ENCODE data around the gene IQGAP2.

The IQGAP2 gene

GRCh38 chr5:76388791-76389512 is 14.1 kb upstream of the IQGAP2 start:
- Histone ChIP-seq H3K79me1 (replicated peaks; ENCODE audit: low read length, poor library complexity, severe bottlenecking) (no peaks in the 10 kb centered on the region), H3K27ac (ENCODE audit: low read length, poor library complexity, severe bottlenecking) (no peak overlapping the region), H2AFZ (ENCODE audit: low read depth, low read length) (no peak overlapping the region), H3K18ac (ENCODE audit: low read depth in 1 of 2, low read length in 2 of 2) (no peak overlapping the region), H3K4me3 (ENCODE audit: insufficient read depth in 1 of 2, low read depth in 1 of 2, low read length in 2 of 2) (no peak overlapping the region), H2AK5ac (ENCODE audit: low read length, severe bottlenecking) (no peak overlapping the region), H3K23ac (ENCODE audit: low read length in 2 of 2) (no peak overlapping the region), H3K4ac (ENCODE audit: low read depth in 1 of 2, low read length in 2 of 2) (no peak overlapping the region), H3K9ac (ENCODE audit: low read length) (no peak overlapping the region), H4K91ac (ENCODE audit: low read length) (no peak overlapping the region), H3K9me3 (ENCODE audit: control insufficient read depth, low read length) (no peaks in the 10 kb centered on the region), H2BK12ac (ENCODE audit: low read length in 2 of 2) (no peak overlapping the region), H3K14ac (ENCODE audit: low read length in 2 of 2) (no peak overlapping the region), H2BK5ac (ENCODE audit: low read depth, low read length, poor library complexity, severe bottlenecking) (no peak overlapping the region), H3K4me1 (ENCODE audit: control insufficient read depth, insufficient read depth, low read depth, low read length) (peaks cover 2% of the 10 kb centered on the region), H4K8ac (ENCODE audit: low read length) (no peak overlapping the region), H3K4me2 (ENCODE audit: low read length, poor library complexity, severe bottlenecking) (no peak overlapping the region), H3K27me3 (ENCODE audit: control insufficient read depth in 1 of 2, insufficient read depth in 1 of 2, low read length in 2 of 2) (peaks cover 0 to 11% of the 10 kb centered on the region in 2 experiments), H3K36me3 (ENCODE audit: control insufficient read depth in 1 of 2, insufficient read depth in 2 of 2, low read depth in 1 of 2, low read length in 2 of 2) (no peaks in the 10 kb centered on the region), H2BK15ac (ENCODE audit: low read depth, poor library complexity, severe bottlenecking) (no peak overlapping the region), H2BK120ac (ENCODE audit: low read depth, low read length) (no peak overlapping the region)
- DNase-seq: no peak
- WGBS: 86% methylated on average over 11 of the region's 11 CpGs

GRCh38 chr5:76389513-76390154 is 13.5 kb upstream of the IQGAP2 start:
- Histone ChIP-seq H3K9me3 (ENCODE audit: control insufficient read depth, low read length) (no peaks in the 10 kb centered on the region), H2BK5ac (ENCODE audit: low read depth, low read length, poor library complexity, severe bottlenecking) (no peak overlapping the region), H2AFZ (ENCODE audit: low read depth, low read length) (no peak overlapping the region), H3K23ac (ENCODE audit: low read length in 2 of 2) (no peak overlapping the region), H3K4ac (ENCODE audit: low read depth in 1 of 2, low read length in 2 of 2) (no peak overlapping the region), H2BK120ac (ENCODE audit: low read depth, low read length) (no peak overlapping the region), H4K91ac (ENCODE audit: low read length) (no peak overlapping the region), H3K36me3 (ENCODE audit: control insufficient read depth in 1 of 2, insufficient read depth in 2 of 2, low read depth in 1 of 2, low read length in 2 of 2) (no peaks in the 10 kb centered on the region), H3K79me1 (replicated peaks; ENCODE audit: low read length, poor library complexity, severe bottlenecking) (no peaks in the 10 kb centered on the region), H2AK5ac (ENCODE audit: low read length, severe bottlenecking) (no peak overlapping the region), H3K14ac (ENCODE audit: low read length in 2 of 2) (no peak overlapping the region), H3K4me2 (ENCODE audit: low read length, poor library complexity, severe bottlenecking) (no peak overlapping the region), H2BK15ac (ENCODE audit: low read depth, poor library complexity, severe bottlenecking) (no peak overlapping the region), H3K4me3 (ENCODE audit: insufficient read depth in 1 of 2, low read depth in 1 of 2, low read length in 2 of 2) (no peak overlapping the region), H3K4me1 (ENCODE audit: control insufficient read depth, insufficient read depth, low read depth, low read length) (peaks cover 2% of the 10 kb centered on the region), H3K9ac (ENCODE audit: low read length) (no peak overlapping the region), H4K8ac (ENCODE audit: low read length) (no peak overlapping the region), H3K27me3 (ENCODE audit: control insufficient read depth in 1 of 2, insufficient read depth in 1 of 2, low read length in 2 of 2) (peaks cover under 1 to 11% of the 10 kb centered on the region in 2 experiments), H3K27ac (ENCODE audit: low read length, poor library complexity, severe bottlenecking) (no peak overlapping the region), H2BK12ac (ENCODE audit: low read length in 2 of 2) (no peak overlapping the region), H3K18ac (ENCODE audit: low read depth in 1 of 2, low read length in 2 of 2) (no peak overlapping the region)
- 75% methylated on average over 11 of the region's 13 CpGs for WGBS
- DNase-seq: no peak

GRCh38 chr5:76391014-76391413 is 12.1 kb upstream of the IQGAP2 start:
- Histone ChIP-seq H3K27ac (ENCODE audit: low read length, poor library complexity, severe bottlenecking) (no peak overlapping the region), H3K14ac (ENCODE audit: low read length in 2 of 2) (no peak overlapping the region), H2AFZ (ENCODE audit: low read depth, low read length) (no peak overlapping the region), H2BK120ac (ENCODE audit: low read depth, low read length) (no peak overlapping the region), H3K9ac (ENCODE audit: low read length) (no peak overlapping the region), H3K9me3 (ENCODE audit: control insufficient read depth, low read length) (no peaks in the 10 kb centered on the region), H3K36me3 (ENCODE audit: control insufficient read depth in 1 of 2, insufficient read depth in 2 of 2, low read depth in 1 of 2, low read length in 2 of 2) (no peaks in the 10 kb centered on the region), H3K4me2 (ENCODE audit: low read length, poor library complexity, severe bottlenecking) (no peak overlapping the region), H4K8ac (ENCODE audit: low read length) (no peak overlapping the region), H2BK15ac (ENCODE audit: low read depth, poor library complexity, severe bottlenecking) (no peak overlapping the region), H3K23ac (ENCODE audit: low read length in 2 of 2) (no peak overlapping the region), H3K4me3 (ENCODE audit: insufficient read depth in 1 of 2, low read depth in 1 of 2, low read length in 2 of 2) (no peak overlapping the region), H3K27me3 (ENCODE audit: control insufficient read depth in 1 of 2, insufficient read depth in 1 of 2, low read length in 2 of 2) (peaks cover 7 to 11% of the 10 kb centered on the region in 2 experiments), H2AK5ac (ENCODE audit: low read length, severe bottlenecking) (no peak overlapping the region), H3K79me1 (replicated peaks; ENCODE audit: low read length, poor library complexity, severe bottlenecking) (no peaks in the 10 kb centered on the region), H2BK12ac (ENCODE audit: low read length in 2 of 2) (no peak overlapping the region), H4K91ac (ENCODE audit: low read length) (no peak overlapping the region), H3K18ac (ENCODE audit: low read depth in 1 of 2, low read length in 2 of 2) (no peak overlapping the region), H2BK5ac (ENCODE audit: low read depth, low read length, poor library complexity, severe bottlenecking) (no peak overlapping the region), H3K4ac (ENCODE audit: low read depth in 1 of 2, low read length in 2 of 2) (no peak overlapping the region), H3K4me1 (ENCODE audit: control insufficient read depth, insufficient read depth, low read depth, low read length) (peaks cover 2% of the 10 kb centered on the region)
- DNase-seq: no peak
- WGBS: 96% methylated on average over 9 of the region's 9 CpGs

GRCh38 chr5:76393035-76393680 is 9.9 kb upstream of the IQGAP2 start:
- H2AK5ac ChIP-seq (ENCODE audit: low read length, severe bottlenecking): no peak overlapping the region
- no peak overlapping the region for H4K91ac ChIP-seq (ENCODE audit: low read length)
- H3K4me1 ChIP-seq (ENCODE audit: control insufficient read depth, insufficient read depth, low read depth, low read length): peaks cover 2% of the 10 kb centered on the region
- no peaks in the 10 kb centered on the region for H3K36me3 ChIP-seq (ENCODE audit: control insufficient read depth in 1 of 2, insufficient read depth in 2 of 2, low read depth in 1 of 2, low read length in 2 of 2)
- H3K9ac ChIP-seq (ENCODE audit: low read length): no peak overlapping the region
- no peak overlapping the region for H2AFZ ChIP-seq (ENCODE audit: low read depth, low read length)
- no peak overlapping the region for H3K18ac ChIP-seq (ENCODE audit: low read depth in 1 of 2, low read length in 2 of 2)
- H2BK15ac ChIP-seq (ENCODE audit: low read depth, poor library complexity, severe bottlenecking): no peak overlapping the region
- peaks cover 7 to 14% of the 10 kb centered on the region in 2 experiments for H3K27me3 ChIP-seq (ENCODE audit: control insufficient read depth in 1 of 2, insufficient read depth in 1 of 2, low read length in 2 of 2)
- no peak overlapping the region for H2BK5ac ChIP-seq (ENCODE audit: low read depth, low read length, poor library complexity, severe bottlenecking)
- H2BK12ac ChIP-seq (ENCODE audit: low read length in 2 of 2): no peak overlapping the region
- 83% methylated on average over 5 of the region's 5 CpGs for WGBS
- no peak overlapping the region for H3K4ac ChIP-seq (ENCODE audit: low read depth in 1 of 2, low read length in 2 of 2)
- no peak overlapping the region for H3K4me3 ChIP-seq (ENCODE audit: insufficient read depth in 1 of 2, low read depth in 1 of 2, low read length in 2 of 2)
- no peak overlapping the region for H3K23ac ChIP-seq (ENCODE audit: low read length in 2 of 2)
- H2BK120ac ChIP-seq (ENCODE audit: low read depth, low read length): no peak overlapping the region
- no peaks in the 10 kb centered on the region for H3K79me1 ChIP-seq (replicated peaks; ENCODE audit: low read length, poor library complexity, severe bottlenecking)
- H3K27ac ChIP-seq (ENCODE audit: low read length, poor library complexity, severe bottlenecking): no peak overlapping the region
- no peak overlapping the region for H3K4me2 ChIP-seq (ENCODE audit: low read length, poor library complexity, severe bottlenecking)
- no peak for DNase-seq
- H3K14ac ChIP-seq (ENCODE audit: low read length in 2 of 2): no peak overlapping the region
- no peak overlapping the region for H4K8ac ChIP-seq (ENCODE audit: low read length)
- H3K9me3 ChIP-seq (ENCODE audit: control insufficient read depth, low read length): no peaks in the 10 kb centered on the region
